ENCODE measurements around the gene VGLL2.

Gene VGLL2

DNA sequence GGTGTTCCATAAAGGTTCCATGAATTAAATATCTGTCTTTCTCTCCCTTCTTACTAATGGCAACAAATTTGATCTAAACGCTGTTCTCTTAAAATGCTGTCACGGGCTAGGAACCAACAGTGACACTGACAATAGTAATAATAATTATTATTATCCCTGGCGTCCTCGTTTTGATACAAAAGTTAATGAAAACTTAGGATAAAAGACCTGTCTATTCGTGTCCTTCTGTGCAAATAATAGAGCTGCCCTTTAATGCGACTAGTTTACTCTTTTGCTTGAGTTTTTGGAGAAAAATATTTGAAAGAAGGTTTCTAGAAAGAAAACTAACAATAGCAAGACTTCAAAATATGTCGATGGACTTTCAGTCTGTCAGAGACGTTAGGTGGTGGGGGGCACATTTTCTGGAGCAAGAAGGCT lies 4.3 kb downstream of the VGLL2 start:
- DNase-seq = no peak

DNA sequence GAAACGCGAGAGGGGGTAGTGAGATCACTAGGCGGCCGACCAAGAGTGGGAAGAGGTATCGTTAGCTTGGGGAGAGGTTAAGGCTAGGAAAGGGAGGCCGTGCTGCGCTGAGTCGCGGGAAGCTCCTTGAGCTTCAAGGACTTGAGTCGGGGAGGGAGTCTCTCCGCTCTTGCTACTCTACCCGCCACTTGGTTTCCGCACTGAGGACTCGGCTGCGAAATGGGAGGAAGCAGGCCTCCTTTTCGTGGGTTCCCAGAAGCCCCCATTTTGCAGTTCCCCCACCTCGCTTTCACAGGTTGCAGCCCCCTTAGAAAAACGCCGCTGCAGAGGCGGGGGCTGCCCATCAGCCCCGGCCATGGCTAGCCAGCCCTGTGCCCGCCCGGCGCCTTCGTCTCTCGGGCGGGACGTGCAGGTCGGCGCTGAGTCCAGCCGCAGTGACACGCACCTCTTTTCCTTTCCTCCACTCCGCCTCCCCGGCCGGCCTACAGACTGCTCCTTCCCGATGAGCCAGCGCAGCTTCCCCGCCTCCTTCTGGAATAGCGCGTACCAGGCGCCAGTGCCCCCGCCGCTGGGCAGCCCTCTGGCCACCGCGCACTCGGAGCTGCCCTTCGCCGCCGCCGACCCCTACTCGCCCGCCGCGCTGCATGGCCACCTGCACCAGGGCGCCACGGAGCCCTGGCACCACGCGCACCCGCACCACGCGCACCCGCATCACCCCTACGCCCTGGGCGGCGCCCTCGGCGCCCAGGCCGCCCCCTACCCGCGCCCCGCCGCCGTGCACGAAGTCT lies 4.9 kb downstream of the VGLL2 start:
- DNase-seq = peak; percentile 9

DNA sequence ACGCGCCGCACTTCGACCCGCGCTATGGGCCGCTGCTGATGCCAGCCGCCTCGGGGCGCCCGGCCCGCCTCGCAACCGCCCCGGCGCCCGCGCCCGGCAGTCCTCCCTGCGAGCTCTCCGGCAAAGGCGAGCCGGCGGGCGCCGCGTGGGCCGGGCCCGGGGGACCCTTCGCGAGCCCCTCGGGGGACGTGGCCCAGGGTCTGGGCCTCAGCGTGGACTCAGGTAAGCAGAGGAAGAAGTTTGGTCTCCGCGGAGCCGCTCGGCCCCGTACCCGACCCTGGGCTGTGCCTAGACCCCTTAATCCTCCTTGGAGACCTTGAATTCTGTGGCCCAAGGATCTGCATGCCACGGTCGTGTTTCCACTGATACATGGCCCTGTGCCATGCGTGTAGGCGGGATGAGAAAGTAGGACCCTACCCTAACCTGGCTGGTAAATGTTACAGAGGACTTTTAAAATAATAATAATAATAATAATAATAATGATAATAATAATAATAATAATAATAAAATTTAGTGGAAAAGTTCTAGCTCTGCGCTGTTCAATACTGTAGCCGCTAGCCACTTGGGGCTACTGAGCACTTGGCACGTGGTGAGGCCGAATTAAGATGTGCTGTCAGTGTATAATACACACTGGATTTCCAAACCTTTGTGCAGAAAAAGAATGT lies 5.6 kb downstream of the VGLL2 start:
- DNase-seq = no peak

DNA sequence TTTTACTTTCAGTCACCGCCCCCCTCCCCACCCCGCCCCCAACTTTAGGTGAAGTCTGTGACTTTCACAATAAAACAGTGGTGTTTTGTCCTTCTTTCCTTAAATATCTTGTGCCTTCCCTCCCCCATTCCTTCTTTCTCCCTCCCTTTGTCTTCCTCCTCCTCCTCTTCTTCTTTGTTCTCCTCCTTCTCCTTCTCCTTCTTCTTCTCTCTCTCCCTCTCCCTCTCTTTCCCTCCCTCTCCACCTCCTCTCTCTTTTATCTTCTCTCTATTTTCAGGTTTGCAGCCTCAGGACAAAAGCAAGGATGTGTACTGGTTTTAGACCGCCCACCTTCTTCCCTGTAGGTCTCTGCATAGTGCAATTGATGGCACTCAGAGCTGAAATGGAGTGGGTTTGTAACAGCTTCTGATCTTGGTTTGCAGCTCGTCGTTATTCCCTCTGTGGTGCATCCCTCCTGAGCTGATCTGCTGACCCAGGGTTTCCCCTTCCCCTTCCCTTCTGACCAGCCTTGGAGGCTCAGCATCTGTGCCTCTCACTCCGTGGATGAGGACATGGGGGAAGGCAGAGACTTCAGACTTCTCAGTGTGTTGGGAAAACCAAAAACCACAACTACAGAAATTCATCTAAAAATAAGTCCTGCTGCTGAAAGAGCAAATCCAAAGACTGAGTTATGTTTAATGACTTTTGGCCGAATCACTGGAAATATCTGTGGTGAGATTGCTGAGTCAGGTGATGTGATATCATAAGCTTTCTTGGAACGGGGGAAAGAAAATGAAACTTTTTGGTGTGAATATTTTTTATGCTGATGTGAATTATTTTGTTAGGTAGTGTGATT lies 6.9 kb downstream of the VGLL2 start:
- no peak for DNase-seq

DNA sequence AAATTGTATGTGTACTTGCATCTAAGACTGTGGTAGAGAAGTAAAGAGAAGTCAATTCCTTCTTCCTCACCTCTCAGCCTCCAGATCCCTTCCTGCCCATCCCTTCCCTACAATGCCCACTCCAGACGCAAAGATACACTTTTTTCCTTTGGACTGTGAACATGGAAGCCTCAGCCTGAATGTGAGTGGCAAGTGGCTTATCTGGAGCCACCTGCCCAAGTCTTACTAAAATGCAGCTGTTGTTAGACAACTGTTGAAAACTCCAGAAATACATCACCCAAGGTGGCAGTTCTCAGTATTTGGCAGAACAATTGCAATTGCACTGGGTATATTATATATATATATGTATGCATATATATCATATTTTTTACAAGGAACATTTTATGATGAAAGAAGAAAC lies 7.5 kb downstream of the VGLL2 start:
- no peak for DNase-seq

DNA sequence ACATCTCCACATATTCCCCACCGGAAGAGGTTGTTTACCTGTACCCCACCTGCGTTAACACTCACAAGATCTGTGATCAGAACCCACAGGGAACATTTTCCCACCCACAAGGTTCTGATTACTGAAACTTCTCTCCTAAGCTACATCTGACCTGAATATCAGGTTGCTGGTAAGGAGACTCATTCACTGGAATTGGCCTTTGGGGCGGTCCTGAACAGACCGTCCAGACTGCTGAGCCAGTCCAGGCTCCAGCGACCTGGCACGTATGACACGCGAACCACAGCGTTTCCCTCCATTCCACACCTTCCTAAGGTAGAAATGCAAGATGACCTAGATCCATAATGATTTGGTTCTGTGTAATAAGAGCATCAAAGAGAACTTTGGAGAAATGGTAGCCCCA lies 9.8 kb downstream of the VGLL2 start:
- no peak for DNase-seq

DNA sequence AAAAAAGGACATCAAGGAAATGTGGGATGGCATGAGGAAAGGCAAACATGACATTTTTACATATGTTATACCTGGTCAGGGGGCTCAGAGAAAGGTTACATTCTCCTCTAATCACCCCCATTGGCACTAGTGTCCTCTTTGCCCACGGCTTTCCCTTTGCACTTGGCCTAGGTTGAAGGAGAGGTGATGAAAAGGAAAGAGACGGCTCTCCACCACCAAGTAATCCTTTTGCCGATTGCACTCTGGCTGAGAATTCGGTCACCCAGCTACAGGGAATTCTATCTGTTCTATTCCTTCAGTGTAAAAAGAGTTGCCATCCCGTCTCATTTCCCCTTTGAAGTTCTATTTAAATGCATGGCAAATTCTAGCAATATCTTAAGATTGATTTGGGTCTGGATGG lies 10.4 kb downstream of the VGLL2 start:
- DNase-seq = no peak

DNA sequence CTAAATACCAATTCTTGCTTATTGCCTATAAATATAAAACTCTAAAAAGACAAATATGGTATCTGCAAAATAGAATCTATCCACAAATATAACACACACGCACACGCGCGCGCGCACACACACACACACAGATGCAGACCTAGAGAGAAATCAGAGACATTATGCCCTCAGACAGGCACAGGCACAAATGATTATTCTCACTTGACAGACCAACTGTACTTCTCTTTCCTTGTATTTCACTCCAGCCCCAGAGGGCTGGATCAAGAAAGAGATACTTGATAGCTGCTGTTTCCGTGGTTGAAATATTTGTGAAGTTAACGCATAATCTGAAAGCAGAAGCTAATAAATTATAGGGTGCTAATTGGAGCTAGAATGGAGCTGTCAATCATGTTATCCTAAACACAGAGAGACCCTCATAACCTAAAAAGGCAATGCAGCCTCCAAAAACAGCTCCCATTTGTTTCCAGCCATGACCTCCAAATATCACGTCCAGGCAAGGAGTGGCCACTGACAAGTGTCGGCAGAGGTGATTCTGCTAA lies 11.5 kb downstream of the VGLL2 start:
- DNase-seq = no peak

DNA sequence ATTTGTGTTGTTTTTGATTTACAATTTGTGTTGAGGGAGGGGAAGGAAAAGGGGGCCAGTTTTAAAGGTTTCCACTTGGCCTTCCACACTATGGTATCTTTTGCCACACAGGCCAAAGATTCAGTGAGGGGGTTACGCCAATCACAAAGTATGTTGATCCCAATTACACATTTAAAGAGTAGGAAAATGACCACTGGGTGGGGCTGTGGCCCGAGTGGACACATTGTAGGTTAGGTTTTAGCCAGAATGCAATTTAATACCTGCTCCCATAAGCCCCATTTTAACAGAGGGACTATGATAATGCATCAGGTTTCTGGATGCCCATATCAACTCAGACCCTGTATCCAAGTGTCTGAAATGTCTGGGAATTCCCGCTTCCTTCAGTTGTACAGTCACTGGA lies 15.6 kb downstream of the VGLL2 start:
- no peak for DNase-seq

DNA sequence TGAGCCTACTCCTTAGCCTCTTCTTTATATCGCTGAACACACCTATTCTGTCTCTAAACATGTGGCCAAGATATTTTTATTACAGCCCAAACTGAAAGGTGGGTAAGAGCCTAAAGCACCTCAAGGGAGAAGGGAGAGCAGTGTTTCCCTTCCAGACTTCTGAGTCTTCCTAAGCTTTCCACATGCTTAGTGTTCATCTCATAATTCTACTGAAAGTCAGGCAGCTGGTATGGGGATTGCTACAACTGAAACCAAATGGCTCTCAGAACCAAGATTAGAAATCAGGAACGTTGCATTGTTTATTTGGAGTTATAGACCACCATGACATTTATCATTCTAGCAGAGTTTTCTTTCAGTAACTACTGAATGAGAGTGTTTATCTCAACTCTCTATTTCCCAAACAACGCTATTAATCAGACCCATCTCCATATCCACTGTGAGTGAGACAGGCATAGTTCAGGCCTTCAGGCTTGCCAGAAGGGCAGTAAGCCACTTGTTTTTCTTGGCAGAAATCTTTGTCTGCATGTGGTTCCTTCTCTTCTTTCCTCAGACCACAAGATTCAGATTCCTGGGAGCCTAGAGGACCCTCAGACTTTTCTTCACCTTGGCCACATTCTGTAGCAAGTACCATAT lies 22.8 kb downstream of the VGLL2 start:
- no peak for DNase-seq

DNA sequence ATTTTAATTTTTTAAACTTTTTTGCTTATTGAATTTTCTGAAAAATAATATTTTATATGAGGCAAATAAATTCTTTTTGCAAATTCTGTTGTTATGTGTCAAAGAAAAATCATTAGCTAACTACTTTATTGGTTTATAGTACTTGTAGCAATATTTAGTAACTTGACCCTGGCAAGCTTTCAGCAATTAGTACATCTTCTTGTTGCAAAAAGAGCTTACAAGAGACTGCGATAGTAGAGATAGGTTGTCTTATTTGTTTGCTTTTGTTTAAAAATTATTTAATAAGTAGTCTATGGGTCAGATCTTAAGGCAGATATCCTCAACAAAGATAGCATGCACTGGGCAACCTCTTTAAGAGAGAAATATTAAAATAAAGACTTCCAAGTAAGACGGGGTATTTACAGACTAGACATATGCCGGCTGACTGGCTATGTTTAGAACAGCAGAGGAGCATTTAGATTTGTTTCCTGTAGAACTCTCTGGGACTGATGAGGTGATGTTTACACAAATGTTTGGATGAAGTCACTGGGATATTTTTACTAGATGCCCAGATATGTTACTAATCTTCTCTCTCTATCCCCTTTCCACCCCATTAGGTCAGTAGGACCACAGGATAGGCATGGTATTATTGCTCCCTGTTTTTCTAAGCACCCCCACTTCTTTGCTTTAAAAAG lies 25.0 kb downstream of the VGLL2 start:
- DNase-seq = no peak

DNA sequence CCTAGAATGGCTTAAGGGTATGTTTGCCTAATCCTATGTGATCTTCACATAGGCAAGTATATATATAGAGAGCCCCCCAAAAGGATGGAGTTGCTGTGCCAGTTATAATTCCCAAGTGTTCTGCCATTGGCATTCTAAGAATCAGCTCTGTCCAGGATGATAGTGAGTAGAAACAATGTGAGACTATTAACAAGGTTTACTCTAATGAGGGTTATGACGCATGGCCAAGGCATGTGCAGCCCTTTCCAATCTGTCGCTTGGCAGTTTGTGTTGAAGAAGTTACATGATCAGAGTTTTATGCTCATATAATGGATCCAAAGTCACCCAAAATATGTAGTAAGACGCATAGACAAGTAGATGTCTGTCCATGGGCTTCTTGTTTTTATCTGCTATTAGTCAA lies 33.6 kb downstream of the VGLL2 start:
- no peak for DNase-seq

DNA sequence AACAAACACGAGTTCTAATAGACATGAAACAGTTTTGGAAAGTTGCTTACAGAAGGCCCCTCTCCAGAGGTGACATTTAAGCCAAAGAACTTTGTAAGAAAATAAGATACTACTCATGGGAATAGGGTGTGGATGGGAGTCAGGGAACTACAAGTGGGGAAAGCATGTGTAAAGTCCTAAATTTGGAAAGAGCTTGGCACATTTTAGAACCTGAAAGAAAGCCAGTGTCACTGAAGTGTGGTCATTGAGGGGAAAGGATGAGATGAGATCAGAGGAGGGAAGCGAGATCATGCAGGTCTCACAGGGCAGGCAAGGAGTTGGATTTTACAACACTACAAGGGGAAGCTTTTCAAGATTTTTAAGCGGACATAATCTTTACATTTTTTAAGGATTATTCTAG lies 38.0 kb downstream of the VGLL2 start:
- DNase-seq = no peak

DNA sequence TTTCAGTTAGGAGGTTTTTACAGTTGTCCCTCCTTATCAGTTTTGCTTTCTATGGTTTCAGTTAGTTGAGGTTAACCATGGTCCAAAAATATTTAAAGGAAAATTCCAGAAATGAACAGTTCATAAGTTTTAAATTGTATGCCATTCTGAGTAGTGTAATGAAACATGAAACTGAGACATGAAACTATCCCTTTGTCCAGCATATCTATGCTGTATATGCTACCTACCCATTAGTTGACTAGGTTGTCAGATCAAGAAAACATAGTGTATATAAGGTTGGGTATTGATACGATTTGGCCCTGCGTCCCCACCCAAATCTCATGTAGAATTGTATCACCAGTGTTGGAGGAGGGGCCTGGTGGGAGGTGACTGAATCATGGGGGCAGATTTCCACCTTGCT lies 39.1 kb downstream of the VGLL2 start:
- DNase-seq = no peak

DNA sequence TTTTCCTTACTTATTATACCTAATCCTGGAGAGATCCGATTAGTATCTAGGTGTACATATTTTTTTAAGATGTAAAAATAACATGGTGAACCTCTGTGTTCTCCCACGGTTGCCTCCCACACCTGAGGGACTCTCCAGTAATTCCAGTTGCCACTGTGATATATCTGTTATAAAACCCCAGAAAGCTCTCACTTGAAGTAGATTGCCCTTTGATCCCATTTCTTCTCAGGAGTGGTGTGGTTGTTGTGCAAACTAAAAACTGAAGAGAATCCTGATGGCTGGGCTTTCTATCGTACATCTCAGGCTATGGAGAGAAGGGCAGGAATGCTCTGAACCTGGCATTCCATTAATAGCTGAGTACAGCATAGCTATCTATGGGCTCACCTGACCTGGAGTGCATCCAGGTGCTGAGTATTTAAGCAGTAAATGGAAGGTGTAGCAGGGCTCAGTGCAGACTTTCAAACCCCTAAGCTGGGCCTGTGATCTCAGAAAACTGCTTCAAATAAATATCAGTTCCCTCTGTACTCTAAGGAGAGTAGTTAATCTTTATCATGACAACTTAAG lies 41.0 kb downstream of the VGLL2 start:
- DNase-seq = no peak

DNA sequence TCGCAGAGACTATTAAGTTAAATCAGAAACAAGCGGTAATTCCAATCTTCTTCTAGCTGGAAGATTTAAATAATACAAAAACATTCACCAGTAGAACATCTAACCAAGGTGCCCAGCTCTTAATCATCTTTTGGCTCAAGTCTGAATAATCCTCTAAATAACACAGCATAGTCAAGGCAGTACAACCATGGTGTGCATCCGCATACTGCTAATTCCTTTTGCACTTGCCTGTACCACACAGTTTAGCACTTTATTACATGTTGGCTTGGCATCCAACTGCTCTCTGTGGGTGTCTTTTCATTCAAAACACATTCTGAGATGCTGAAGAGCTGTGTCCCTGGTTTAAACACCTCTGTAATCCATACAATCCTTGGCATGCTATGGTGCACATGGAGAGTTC lies 42.3 kb downstream of the VGLL2 start:
- DNase-seq = no peak

DNA sequence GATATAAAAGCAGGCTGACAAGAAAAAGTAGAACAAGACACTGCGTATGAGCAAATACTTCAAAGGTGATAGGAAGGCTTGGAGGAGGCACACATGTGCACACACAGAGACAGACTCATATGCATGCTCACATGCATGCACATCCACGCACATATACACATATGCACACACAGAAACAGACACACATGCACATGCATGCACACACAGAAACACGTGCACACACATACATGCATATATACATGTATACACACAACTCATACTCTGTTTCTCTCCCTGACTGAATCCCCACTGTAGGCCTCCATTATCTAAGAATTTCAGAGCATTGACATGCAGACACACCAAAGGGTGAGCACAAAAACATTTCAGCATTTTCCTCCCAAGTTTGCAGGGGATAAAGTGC lies 43.7 kb downstream of the VGLL2 start:
- no peak for DNase-seq

DNA sequence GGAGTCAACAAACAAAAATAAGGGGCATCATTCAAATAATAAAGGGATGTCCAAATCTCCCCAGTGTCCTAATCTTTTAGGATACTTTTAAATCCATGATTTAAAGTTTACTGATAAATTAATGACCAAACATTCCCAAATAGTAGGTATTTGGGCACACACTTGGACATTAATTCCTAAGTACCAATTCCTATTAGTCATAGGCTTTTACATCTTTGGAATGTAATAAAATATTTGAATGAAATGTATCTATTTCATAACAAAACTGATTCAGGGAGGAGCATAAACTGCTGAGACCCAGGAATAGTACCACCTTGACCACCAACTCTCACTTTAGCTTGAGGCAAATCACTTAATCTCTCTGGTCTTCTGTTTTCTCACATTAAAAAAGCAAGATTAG lies 44.3 kb downstream of the VGLL2 start:
- no peak for DNase-seq

DNA sequence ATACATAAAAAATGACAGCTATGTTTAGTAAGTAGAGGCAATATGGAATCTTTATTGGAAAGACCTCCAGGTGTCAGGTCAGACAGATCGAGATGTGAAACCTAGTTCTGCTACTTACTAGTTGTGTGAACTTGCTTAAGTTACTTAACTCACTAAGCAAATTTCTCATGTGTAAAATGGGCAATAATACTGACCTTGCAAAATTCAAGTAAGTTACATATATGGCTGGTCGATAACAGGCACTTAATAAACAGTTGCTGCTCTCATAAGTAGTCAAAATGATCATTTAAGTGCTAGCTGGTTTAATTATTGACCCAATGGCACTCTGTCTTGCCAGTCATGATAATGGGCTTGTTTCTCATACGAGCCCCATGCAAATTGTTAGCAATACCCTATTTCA lies 46.0 kb downstream of the VGLL2 start:
- DNase-seq = no peak

DNA sequence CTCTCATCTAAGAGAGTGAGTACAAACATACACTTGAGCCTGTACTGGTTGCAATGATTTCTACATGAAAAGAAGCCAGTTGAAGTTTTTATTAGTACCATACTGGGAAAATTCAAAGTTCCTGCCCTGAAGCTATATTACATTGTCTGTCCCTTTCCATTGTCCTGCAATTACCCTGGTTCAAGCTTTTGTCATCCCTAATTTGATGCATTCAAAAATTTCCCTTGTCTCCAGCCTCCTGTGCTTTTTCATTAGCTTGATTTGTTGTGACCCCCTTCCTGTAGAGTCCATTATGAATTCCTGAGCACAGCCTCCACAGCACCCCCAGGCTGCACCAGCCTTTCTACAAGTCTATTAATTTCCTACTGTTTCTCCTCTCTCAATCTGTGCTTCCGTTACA lies 46.4 kb downstream of the VGLL2 start:
- DNase-seq = no peak

DNA sequence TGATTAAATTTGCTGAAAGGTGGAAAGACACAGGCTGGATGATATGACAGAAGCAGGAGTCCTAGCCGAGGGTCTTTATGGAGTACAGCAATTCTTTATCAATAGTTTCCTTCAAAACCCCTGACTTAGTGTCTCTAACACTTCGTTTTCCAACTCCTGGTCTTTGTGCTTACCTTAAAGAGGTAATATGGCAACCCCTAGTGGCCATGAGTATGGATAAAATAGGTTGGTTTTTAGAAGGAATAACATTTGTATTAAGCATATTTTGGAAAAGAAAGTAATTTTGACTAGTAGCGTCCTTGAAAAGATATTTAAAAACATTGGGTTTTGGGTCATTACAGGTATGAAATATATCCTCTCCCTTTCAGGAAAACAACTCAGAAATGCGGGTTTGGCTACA lies 51.9 kb downstream of the VGLL2 start:
- no peak for DNase-seq
